MM.1S (cell line): ENCODE results near the gene CDC20.

Experiments used
- DNase-seq: peaks from one replicate; pipeline ENCODE4 v3.0.0-alpha.2; 2015
- H2AFZ ChIP-seq: fragments of 300-600 bp; sonication (generic); 2 replicates; pipeline ENCODE4 v1.6.0; 2016; ENCODE audit warnings: antibody characterized with exemption, low read length
- H3F3A ChIP-seq: fragments of 300-600 bp; sonication (generic); 2 replicates; pipeline ENCODE4 v1.6.1; 2016; ENCODE audit warnings: mild to moderate bottlenecking, antibody characterized with exemption, low read length, moderate library complexity, mixed read lengths; ENCODE audit not compliant: insufficient read depth
- H3K27ac ChIP-seq: fragments of 300-600 bp; sonication (generic); 2 replicates; pipeline ENCODE4 v1.5.1; 2016; ENCODE audit warnings: mild to moderate bottlenecking, low read length
- H3K27me3 ChIP-seq: fragments of 300-600 bp; sonication (generic); replicated peaks from 2 replicates; pipeline ENCODE4 v1.6.0; 2016; ENCODE audit warnings: low read length; ENCODE audit not compliant: insufficient read depth
- H3K36me3 ChIP-seq: fragments of 300-600 bp; sonication (generic); replicated peaks from 2 replicates; pipeline ENCODE4 v1.6.1; 2016; ENCODE audit warnings: mild to moderate bottlenecking, low read length, mixed read lengths; ENCODE audit not compliant: insufficient read depth
- H3K4me1 ChIP-seq: fragments of 300-600 bp; sonication (generic); 2 replicates; pipeline ENCODE4 v1.6.1; 2016; ENCODE audit warnings: low read length, mixed read lengths
- H3K4me2 ChIP-seq: fragments of 300-600 bp; sonication (generic); 2 replicates; pipeline ENCODE4 v1.6.0; 2016; ENCODE audit warnings: low read depth, low read length
- H3K4me3 ChIP-seq: fragments of 300-600 bp; sonication (generic); 2 replicates; pipeline ENCODE4 v1.5.1; 2016; ENCODE audit warnings: low read length, mixed read lengths
- H3K79me2 ChIP-seq: fragments of 300-600 bp; sonication (generic); 2 replicates; pipeline ENCODE4 v1.6.1; 2016; ENCODE audit warnings: mixed run types, low read length, mixed read lengths
- H3K9ac ChIP-seq: fragments of 300-600 bp; sonication (generic); 2 replicates; pipeline ENCODE4 v1.6.1; 2016; ENCODE audit warnings: low read length, mixed read lengths
- H3K9me2 ChIP-seq: fragments of 300-600 bp; sonication (generic); replicated peaks from 2 replicates; pipeline ENCODE4 v1.6.1; 2016; ENCODE audit warnings: mild to moderate bottlenecking, low read length, mixed read lengths; ENCODE audit not compliant: insufficient read depth
- H3K9me3 ChIP-seq: fragments of 300-600 bp; sonication (generic); replicated peaks from 2 replicates; pipeline ENCODE4 v1.6.1; 2016; ENCODE audit warnings: mild to moderate bottlenecking, low read length, mixed read lengths; ENCODE audit not compliant: insufficient read depth
- H4K20me1 ChIP-seq: fragments of 300-600 bp; sonication (generic); 2 replicates; pipeline ENCODE4 v1.6.1; 2016; ENCODE audit warnings: mild to moderate bottlenecking, low read length, moderate library complexity, mixed read lengths; ENCODE audit not compliant: insufficient read depth
- EZH2 ChIP-seq: fragments of 300-600 bp; sonication (generic); optimal IDR thresholded peaks from 2 replicates; pipeline ENCODE3; 2017; ENCODE audit warnings: low read depth, mild to moderate bottlenecking, antibody characterized with exemption, low read length, mixed read lengths
- EZH2phosphoT487 ChIP-seq: fragments of 300-600 bp; sonication (generic); IDR thresholded peaks from 2 replicates; pipeline ENCODE4 v1.6.1; 2018; ENCODE audit warnings: antibody characterized with exemption, low read length
- TF ChIP-seq, protein P1 (sequence below): fragments of 300-600 bp; sonication (generic); IDR thresholded peaks from 2 replicates; pipeline ENCODE4 v1.5.1; 2016; ENCODE audit warnings: antibody characterized with exemption, low read length, mixed read lengths

Gene CDC20

DNA sequence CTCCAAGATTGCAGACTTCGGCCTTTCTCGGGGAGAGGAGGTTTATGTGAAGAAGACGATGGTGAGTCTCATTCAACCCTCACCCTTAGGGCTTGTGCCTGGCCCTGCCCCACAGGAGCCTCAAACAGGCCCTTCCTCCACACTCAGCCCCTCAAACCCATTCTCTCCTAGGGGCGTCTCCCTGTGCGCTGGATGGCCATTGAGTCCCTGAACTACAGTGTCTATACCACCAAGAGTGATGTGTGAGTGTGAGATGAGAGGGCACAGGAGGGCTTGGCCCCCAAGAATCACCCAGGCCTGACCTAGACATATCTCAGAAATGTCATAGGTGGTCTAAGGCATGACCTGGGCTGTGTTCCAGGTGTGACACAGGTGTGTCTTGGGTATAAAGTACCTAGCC is 39.5 kb upstream of the CDC20 start:
- Histone ChIP-seq H3F3A (no peaks in the 10 kb centered on the region), H3K9ac (no peak overlapping the region), H3K9me2 (no peaks in the 10 kb centered on the region), H2AFZ (no peak overlapping the region), H3K4me2 (no peak overlapping the region), H3K27me3 (no peaks in the 10 kb centered on the region), H3K9me3 (no peaks in the 10 kb centered on the region), H4K20me1 (no peaks in the 10 kb centered on the region), H3K4me1 (no peaks in the 10 kb centered on the region), H3K36me3 (no peaks in the 10 kb centered on the region), H3K27ac (no peak overlapping the region), H3K79me2 (no peaks in the 10 kb centered on the region), H3K4me3 (no peak overlapping the region)
- DNase-seq = no peak
- TF ChIP-seq, protein P1, sequence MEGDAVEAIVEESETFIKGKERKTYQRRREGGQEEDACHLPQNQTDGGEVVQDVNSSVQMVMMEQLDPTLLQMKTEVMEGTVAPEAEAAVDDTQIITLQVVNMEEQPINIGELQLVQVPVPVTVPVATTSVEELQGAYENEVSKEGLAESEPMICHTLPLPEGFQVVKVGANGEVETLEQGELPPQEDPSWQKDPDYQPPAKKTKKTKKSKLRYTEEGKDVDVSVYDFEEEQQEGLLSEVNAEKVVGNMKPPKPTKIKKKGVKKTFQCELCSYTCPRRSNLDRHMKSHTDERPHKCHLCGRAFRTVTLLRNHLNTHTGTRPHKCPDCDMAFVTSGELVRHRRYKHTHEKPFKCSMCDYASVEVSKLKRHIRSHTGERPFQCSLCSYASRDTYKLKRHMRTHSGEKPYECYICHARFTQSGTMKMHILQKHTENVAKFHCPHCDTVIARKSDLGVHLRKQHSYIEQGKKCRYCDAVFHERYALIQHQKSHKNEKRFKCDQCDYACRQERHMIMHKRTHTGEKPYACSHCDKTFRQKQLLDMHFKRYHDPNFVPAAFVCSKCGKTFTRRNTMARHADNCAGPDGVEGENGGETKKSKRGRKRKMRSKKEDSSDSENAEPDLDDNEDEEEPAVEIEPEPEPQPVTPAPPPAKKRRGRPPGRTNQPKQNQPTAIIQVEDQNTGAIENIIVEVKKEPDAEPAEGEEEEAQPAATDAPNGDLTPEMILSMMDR = no peak
- TF ChIP-seq EZH2phosphoT487 = no peak
- no peak for TF ChIP-seq EZH2

DNA sequence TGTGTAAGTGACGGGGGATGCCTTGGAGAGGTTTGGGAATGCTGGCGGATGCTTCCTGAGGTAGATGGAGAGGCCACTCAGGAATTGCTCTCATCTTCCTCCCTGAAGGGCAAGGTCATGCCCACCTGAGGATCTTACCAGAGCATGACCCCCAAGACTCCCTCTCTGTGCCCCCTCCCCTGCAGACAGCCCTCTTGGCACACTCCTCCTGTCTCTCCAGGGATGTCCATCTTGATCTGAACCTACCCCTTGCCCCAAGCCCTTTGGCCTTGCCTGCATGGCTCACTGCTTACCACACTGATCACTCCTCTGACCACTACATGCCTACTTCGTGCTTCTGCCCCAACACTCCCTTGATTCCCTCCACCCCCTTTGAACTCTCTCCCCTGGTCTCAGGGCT is 39.0 kb upstream of the CDC20 start:
- TF ChIP-seq EZH2 (no peak), EZH2phosphoT487 (no peak)
- TF ChIP-seq, protein P1 = no peak
- Histone ChIP-seq H2AFZ (no peak overlapping the region), H3K9me2 (no peaks in the 10 kb centered on the region), H3K79me2 (no peaks in the 10 kb centered on the region), H3K36me3 (no peaks in the 10 kb centered on the region), H3K27ac (no peak overlapping the region), H3F3A (no peaks in the 10 kb centered on the region), H4K20me1 (no peaks in the 10 kb centered on the region), H3K27me3 (no peaks in the 10 kb centered on the region), H3K4me2 (no peak overlapping the region), H3K4me3 (no peak overlapping the region), H3K4me1 (no peaks in the 10 kb centered on the region), H3K9ac (no peak overlapping the region), H3K9me3 (no peaks in the 10 kb centered on the region)
- no peak for DNase-seq

DNA sequence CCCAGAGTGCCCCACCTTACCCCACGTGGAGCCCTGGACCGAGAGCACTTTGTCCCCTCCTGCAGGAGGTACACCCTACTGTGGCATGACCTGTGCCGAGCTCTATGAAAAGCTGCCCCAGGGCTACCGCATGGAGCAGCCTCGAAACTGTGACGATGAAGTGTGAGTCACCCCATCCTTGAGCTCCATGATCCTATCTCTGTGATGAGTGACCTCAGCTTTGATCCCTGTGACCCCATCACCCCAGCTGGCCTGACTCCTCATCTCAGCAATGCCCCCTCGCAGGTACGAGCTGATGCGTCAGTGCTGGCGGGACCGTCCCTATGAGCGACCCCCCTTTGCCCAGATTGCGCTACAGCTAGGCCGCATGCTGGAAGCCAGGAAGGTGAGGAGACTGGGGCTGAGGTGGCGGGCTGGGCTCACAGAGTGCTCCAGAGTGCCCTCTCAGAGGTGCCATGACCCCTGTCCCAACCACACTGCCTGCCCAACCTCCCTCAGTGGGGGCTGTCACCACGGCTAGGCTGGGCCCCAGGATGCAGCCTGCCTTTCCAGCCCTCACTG is 37.4 kb upstream of the CDC20 start:
- Histone ChIP-seq H3K4me1 (no peaks in the 10 kb centered on the region), H3K9ac (no peak overlapping the region), H3K9me3 (no peaks in the 10 kb centered on the region), H2AFZ (no peak overlapping the region), H4K20me1 (no peaks in the 10 kb centered on the region), H3K4me2 (no peak overlapping the region), H3K27ac (no peak overlapping the region), H3K4me3 (no peak overlapping the region), H3K27me3 (no peaks in the 10 kb centered on the region), H3K9me2 (no peaks in the 10 kb centered on the region), H3F3A (no peaks in the 10 kb centered on the region), H3K79me2 (no peaks in the 10 kb centered on the region), H3K36me3 (no peaks in the 10 kb centered on the region)
- TF ChIP-seq EZH2 = no peak
- TF ChIP-seq EZH2phosphoT487 = no peak
- TF ChIP-seq, protein P1 = no peak
- DNase-seq = no peak
